NOMO-1 treated with DMSO at 0.1 percent for 48 hours (cell line): ENCODE results near the gene RHOC.
A peak's percentile ranks its signal among the peaks of the same experiment; 100 is the strongest.

Experiments used
- DNase-seq: peaks from one replicate; lab custom pipeline; 2025; ENCODE audit not compliant: unreplicated experiment; lab: John Stamatoyannopoulos, UW

The RHOC gene

DNA sequence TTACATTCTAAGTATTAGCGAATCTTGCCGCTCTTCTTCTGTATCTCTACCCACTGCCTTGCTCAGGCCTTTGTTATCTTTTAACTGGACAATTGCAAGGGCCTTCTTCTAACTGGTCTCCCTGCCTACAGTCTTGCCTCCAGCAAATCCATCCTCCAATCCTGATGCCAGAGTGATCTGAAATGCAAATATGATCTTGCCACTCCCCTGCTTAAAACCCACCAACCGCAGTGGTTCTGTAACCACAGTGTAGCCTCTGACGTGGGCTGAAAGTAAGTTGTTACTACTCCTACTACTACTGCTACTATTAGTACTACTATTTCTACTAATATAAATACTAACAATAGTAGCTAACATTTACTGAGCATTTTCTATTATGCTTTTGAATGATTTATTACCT, 20.1 kb downstream of the RHOC start:
- DNase-seq: no peak

DNA sequence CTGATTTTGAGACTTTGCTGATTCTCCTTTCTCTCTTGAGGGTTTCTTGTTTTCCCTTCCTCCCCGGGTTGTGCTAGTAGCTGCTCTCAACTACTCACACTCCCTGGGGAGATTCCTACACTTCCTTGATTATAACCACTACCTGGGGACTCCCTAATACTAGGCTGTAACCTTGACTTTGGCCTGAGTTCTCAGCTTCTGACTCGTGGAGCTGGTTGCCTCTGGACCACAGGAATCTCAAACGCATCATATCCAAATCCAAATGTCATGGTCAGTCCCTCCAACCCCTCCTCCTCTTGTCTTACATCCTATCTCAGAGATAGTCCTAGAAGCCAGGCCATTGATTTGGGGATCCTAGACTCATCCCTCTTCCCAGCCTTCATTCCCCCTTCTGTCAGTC, 20.5 kb downstream of the RHOC start:
- no peak for DNase-seq

GRCh38 chr1:112685913-112686312, 21.0 kb downstream of the RHOC start:
- no peak for DNase-seq

GRCh38 chr1:112678605-112679004, 28.3 kb downstream of the RHOC start:
- DNase-seq: no peak

- no peak for DNase-seq
Observed at GRCh38 chr1:112677501-112677900, 29.4 kb downstream of the RHOC start.

DNA sequence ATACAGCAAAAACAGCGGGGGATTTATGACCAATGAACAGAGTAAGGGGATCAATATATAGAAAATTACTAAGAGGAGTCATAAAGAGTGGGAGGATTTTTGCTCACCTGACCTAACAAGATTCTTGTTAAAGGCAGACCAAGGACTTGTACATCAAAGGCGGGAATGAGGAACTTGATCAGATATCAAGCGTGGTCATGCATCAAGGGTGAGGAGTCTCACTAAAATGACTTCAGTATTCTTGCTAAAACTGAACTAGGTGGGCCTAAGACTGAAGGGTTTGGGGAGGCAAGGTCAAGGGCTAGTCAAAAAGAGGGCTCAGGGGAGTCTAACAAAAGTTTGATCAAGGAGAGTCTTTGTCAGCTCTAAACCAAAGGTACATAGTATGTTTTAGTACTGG, 30.4 kb downstream of the RHOC start:
- DNase-seq: no peak

DNA sequence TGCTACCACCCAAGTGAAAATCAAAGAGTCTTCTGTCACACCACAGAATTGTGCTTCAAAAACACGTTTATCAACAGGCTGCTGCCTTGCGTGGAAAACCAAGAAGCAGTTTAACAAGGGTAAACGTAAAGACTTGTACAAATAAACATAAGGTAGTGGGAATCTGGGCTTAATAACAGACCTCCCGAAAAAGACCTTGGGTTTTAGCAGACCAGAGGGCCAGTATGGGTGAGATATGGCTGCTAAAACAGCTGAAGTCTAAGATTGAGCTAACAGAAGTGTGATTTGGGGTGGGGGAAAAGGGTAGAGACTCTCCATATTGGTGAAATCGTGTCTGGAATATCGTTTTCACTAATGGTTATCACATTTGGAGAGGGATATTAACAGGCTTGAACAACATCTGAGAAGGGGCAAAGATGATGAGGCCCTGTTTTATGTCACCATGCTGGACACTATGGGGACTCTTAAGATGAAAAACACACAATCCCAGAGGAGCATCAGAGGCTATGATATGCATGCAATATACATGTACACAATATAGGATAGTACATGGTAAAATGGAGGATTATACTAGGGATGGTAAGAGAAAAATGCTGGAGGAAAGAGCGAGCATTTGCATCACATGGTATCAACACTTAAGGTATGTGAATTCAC, 31.1 kb downstream of the RHOC start:
- no peak for DNase-seq

- DNase-seq: no peak
Observed at GRCh38 chr1:112674986-112675727, 31.8 kb downstream of the RHOC start.

- DNase-seq: peak; percentile 72
Observed at GRCh38 chr1:112674440-112674985, 32.4 kb downstream of the RHOC start, which contains the start of gene MOV10. Gene MOV10, plus strand, starts transcription at chr1:112674659. Its CDS starts 254 bp downstream, at chr1:112674913.

DNA sequence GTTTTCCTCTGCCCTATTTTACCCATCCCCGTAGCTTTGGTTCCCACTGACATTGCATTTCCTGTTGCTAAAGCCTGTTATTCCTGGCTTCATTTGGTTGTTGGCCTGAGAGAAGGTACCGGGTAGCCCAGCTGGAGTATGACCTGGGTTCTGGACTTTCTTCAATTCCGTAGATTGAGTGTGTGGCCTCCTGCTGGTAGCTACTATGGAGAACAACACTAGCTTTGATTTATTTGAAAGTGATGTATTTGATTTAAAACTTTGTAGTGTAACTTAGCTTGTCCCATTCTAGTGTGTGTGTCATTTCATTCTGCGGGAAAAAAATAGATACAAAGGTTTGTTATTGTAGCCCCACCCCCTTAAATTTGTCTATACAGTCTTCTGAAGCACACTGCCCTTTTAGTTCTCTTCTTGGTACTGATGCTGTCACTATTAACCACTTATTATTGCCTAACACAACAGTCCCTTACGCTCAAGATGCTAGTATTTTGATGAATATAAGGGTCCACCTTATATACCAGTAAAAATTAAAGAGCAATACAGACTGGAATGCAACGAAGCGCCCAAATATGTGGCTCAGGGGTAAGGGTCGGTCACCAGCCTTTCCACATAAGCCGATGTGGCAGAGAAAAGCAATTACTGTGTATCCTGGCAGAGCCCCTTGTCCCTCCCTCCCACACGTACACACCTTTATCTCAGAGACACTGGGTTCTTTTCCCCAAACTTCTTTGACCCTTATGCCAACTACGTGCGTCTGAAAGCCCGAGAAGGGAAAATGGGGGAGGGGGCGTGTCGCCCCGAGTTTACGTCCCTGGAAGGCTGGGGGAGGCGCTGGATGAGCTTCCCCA, 33.1 kb downstream of the RHOC start:
- DNase-seq: peak; percentile 72

DNA sequence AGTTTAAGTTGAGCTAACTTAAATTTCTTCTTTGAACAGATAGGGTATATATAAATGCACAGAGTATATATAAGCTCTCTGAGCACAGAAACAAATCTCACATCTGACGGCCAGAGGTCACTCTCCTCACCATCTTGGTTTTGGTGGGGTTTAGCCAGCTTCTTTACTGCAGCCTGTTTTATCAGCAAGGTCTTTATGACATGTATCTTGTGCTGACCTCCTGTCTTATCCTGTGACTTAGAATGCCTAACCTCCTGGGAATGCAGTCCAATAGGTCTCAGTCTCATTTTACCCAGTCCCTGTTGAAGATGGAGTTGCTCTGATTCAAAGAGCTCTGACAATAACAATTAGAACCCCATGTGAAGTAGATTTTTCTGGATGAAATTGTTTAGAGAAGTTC, 34.1 kb downstream of the RHOC start:
- DNase-seq: no peak

DNA sequence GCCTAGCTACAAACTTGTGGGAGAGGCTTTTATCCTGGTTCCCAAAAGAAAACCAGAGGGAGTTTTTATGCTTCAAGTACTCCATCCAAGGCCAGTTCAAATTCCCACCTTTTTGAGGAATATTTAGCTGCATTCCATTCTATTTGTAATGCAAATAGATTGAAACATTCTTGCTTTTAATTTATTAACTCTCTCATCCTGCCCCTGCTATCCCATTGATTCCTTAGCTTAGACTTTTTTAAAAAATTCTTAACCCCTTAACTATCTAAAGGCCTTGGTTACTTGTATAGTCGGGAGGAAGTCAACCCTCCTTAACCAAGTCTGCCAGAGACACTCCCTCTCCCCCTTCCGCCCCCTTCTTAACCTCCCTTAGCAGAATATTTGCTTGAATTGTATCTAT, 34.9 kb downstream of the RHOC start:
- no peak for DNase-seq

DNA sequence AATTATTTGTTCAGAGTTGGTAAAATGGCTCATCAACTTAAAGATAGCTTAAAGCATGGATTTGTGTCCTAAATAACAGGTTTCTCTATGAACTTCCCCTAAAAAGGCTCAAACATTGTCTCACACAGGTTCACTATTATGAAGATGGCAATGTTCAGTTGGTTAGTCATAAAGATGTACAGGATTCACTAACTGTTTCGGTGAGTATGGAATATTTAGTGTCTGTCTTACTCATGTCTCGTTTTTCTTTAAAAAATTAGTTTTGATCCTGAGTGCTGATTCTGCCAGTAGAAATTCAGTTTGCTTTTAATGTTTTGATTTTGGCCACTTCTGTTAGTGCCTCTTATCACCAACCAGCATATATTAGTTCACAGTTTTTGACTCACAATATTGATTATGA, 40.0 kb downstream of the RHOC start:
- no peak for DNase-seq

- DNase-seq: no peak
Observed at GRCh38 chr1:112665857-112666256, 41.1 kb downstream of the RHOC start.

DNA sequence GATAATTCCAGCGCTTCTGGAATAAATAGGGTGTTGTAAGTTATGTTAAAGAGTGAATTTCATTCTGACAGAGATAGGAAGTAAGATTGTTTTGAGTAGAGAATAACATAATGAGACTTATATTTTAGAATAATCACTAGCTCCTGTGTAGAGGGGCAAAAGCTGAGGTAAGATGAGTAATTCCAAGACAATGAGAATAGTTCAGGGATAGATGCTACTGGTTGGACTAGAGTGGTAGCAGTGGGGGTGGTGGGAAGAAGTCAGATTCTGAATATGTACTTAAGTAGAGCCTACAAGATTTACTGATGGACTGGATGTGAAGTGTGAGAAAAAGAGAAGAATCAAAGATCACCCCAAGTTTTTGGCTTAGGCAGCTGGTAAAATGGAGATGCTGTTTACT, 55.7 kb downstream of the RHOC start:
- no peak for DNase-seq
